Measurements from ENCODE around the gene LACRT. TPM values are rescaled to one million over a fixed set of nuclear protein-coding genes. Genes with fewer than 3 reads are reported as not detected.

LACRT gene
- total and polyA plus RNA-seq, 8 donors: not detected

GRCh38 chr12:54616933-54617680 lies 17.6 kb downstream of the LACRT start:
- Histone ChIP-seq H3K27me3 (peaks cover 0 to 9% (median 0%) of the 10 kb centered on the region in 3 donors), H3K36me3 (no peaks in the 10 kb centered on the region), H3K9me3 (no peaks in the 10 kb centered on the region), H3K4me1 (no peaks in the 10 kb centered on the region), H3K27ac (no peak overlapping the region), H3K4me3 (no peak overlapping the region)
- intact Hi-C loops (cut with DNase I; ENCODE audit: low total_unique reads): no loop called here
- no peak for TF ChIP-seq POLR2AphosphoS5 (IDR thresholded peaks at IDR 0.05)
- TF ChIP-seq EP300 (IDR thresholded peaks at IDR 0.05): no peak
- no peak for TF ChIP-seq CTCF (IDR thresholded peaks at IDR 0.05)
- TF ChIP-seq POLR2A (IDR thresholded peaks at IDR 0.05): no peak
- 53 to 65% (median 58%) methylated on average over 6 of the region's 6 CpGs for WGBS, 5 donors
- no peak for DNase-seq

- H3K4me1 ChIP-seq: no peaks in the 10 kb centered on the region
- WGBS, 5 donors: 47 to 82% (median 67%) methylated on average over 1 of the region's 1 CpG
- no peaks in the 10 kb centered on the region for H3K36me3 ChIP-seq
- TF ChIP-seq POLR2A (IDR thresholded peaks at IDR 0.05) (no peak), CTCF (IDR thresholded peaks at IDR 0.05) (no peak), POLR2AphosphoS5 (IDR thresholded peaks at IDR 0.05) (no peak), EP300 (IDR thresholded peaks at IDR 0.05) (no peak)
- intact Hi-C loops (cut with DNase I; ENCODE audit: low total_unique reads): no loop called here
- no peak overlapping the region for H3K4me3 ChIP-seq
- no peak overlapping the region for H3K27ac ChIP-seq
- DNase-seq: no peak
- H3K9me3 ChIP-seq: no peaks in the 10 kb centered on the region
- peaks cover 0 to 18% (median 0%) of the 10 kb centered on the region in 3 donors for H3K27me3 ChIP-seq
Measured at GRCh38 chr12:54612225-54612750, 22.4 kb downstream of the LACRT start.

- DNase-seq: no peak
- H3K4me1 ChIP-seq: no peaks in the 10 kb centered on the region
- intact Hi-C loops (cut with DNase I; ENCODE audit: low total_unique reads): no loop called here
- H3K9me3 ChIP-seq: no peaks in the 10 kb centered on the region
- WGBS, 5 donors: 42 to 66% (median 49%) methylated on average over 3 of the region's 3 CpGs
- no peaks in the 10 kb centered on the region for H3K36me3 ChIP-seq
- TF ChIP-seq POLR2AphosphoS5 (IDR thresholded peaks at IDR 0.05) (no peak), POLR2A (IDR thresholded peaks at IDR 0.05) (no peak), CTCF (IDR thresholded peaks at IDR 0.05) (no peak)
- H3K27ac ChIP-seq: no peak overlapping the region
- no peak overlapping the region for H3K4me3 ChIP-seq
- peaks cover 0 to 18% (median 0%) of the 10 kb centered on the region in 3 donors for H3K27me3 ChIP-seq
Measured at GRCh38 chr12:54611715-54612149, 23.0 kb downstream of the LACRT start.

- intact Hi-C loops (cut with DNase I; ENCODE audit: low total_unique reads): no loop called here
- Histone ChIP-seq H3K27me3 (peaks cover 0 to 9% (median 0%) of the 10 kb centered on the region in 3 donors), H3K4me1 (no peaks in the 10 kb centered on the region), H3K4me3 (no peak overlapping the region), H3K9me3 (no peaks in the 10 kb centered on the region), H3K36me3 (no peaks in the 10 kb centered on the region), H3K27ac (no peak overlapping the region)
- 71 to 81% (median 80%) methylated on average over 2 of the region's 2 CpGs for WGBS, 5 donors
- DNase-seq: no peak
- TF ChIP-seq POLR2A (IDR thresholded peaks at IDR 0.05): no peak
- no peak for TF ChIP-seq EP300 (IDR thresholded peaks at IDR 0.05)
- no peak for TF ChIP-seq POLR2AphosphoS5 (IDR thresholded peaks at IDR 0.05)
- no peak for TF ChIP-seq CTCF (IDR thresholded peaks at IDR 0.05)
Measured at GRCh38 chr12:54608769-54609168, 25.9 kb downstream of the LACRT start.
